Right lobe of liver (tissue), 4 donors: Measurements from ENCODE around the gene HELZ.
"Not testable (repeated sequence)": the region's sequence is repeated elsewhere in the genome, so short reads cannot be mapped to it uniquely, and the experiment has no call there.

ENCODE experiments used
- POLR2A ChIP-seq: fragments of 450-650 bp; IDR thresholded peaks from one replicate; pipeline ENCODE4 v1.6.1; 2017; ENCODE audit warnings: antibody characterized with exemption, mild to moderate bottlenecking
- TF ChIP-seq, protein P1 (sequence below), 4 donors: fragments of 200-600 bp in 3 of 4; fragments of 450-650 bp in 1 of 4; IDR thresholded peaks; one replicate each; pipeline versions ENCODE4 v1.5.1 to v1.8.0; 2016 to 2022; ENCODE audit warnings: antibody characterized with exemption in 4 of 4, mild to moderate bottlenecking in 2 of 4
- donor health status: DM: no; HTN: no; CAD: no.
- donor health status: DM: no; HTN: no; CAD: no.
- donor health status: DM: no; HTN: yes; CAD: no.

DNA sequence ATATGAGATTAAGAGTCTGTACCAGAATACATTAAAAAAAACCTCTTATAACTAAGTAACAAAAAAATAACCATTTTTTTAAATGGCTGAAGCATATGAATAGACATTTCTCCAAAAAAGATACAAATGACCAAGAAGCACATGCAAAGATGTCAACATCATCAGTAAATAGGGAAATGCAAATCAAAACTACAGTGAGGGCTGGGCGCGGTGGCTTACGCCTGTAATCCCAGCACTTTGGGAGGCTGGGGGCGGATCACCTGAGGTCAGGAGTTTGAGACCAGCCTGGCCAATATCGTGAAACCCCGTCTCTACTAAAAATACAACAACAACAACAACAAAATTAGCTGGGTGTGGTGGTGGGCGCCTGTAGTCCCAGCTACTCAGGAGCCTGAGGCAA is 140.4 kb downstream of the HELZ start:
- TF ChIP-seq, protein P1, sequence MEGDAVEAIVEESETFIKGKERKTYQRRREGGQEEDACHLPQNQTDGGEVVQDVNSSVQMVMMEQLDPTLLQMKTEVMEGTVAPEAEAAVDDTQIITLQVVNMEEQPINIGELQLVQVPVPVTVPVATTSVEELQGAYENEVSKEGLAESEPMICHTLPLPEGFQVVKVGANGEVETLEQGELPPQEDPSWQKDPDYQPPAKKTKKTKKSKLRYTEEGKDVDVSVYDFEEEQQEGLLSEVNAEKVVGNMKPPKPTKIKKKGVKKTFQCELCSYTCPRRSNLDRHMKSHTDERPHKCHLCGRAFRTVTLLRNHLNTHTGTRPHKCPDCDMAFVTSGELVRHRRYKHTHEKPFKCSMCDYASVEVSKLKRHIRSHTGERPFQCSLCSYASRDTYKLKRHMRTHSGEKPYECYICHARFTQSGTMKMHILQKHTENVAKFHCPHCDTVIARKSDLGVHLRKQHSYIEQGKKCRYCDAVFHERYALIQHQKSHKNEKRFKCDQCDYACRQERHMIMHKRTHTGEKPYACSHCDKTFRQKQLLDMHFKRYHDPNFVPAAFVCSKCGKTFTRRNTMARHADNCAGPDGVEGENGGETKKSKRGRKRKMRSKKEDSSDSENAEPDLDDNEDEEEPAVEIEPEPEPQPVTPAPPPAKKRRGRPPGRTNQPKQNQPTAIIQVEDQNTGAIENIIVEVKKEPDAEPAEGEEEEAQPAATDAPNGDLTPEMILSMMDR (IDR thresholded peaks at IDR 0.05), result not testable (repeated sequence)
- not testable (repeated sequence) for TF ChIP-seq POLR2A
